GM11168 (cell line): ENCODE measurements around the gene PDIA5.

Experiments
- in situ Hi-C: fragments of 300-500 bp; cut with MboI; formaldehyde crosslinking; loops from one replicate; pipeline ENCODE4 v1.12.0; 2022; ENCODE audit warnings: low sequenced_read_pairs; ENCODE audit not compliant: unreplicated experiment

PDIA5 gene

DNA sequence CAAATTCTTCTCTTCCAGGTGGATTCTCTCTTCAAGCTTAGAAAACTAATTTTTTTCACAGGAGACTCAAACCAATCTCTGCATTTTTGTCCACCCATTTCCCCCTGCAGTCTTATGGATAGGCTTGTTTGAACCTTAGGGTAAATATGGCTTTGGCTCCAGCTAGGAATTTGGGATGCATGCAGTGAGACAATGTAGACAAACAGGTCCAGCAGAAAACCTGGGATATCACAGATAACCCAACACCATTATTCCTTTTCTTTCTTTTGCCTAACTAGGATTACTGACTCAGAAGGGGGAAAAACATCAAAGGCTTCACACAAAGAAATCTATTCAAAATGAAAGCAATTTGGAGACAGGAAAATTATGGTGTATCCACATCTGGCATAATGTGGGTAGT, 28.1 kb upstream of the PDIA5 start:
- in situ Hi-C loops = no loop called here

DNA sequence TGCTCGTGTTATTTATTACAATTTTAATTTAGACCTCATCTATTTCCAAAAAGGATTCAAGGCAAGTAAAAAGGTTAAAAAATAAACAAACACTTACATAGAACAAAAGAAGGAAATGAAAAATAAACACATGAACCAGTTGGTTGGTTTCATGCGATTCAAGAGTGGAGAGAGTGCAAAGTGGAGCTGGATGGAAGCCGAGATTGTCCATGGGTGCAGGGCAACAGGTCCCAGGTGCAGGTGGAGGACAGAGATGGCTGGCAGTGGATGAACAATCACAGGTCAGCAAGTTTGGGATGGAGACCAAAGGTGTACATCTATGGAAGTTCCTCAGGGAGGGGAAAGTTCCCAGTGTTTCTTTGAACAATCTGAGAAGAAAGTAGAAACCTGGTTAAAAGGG, 27.6 kb upstream of the PDIA5 start:
- in situ Hi-C loops = no loop called here

DNA sequence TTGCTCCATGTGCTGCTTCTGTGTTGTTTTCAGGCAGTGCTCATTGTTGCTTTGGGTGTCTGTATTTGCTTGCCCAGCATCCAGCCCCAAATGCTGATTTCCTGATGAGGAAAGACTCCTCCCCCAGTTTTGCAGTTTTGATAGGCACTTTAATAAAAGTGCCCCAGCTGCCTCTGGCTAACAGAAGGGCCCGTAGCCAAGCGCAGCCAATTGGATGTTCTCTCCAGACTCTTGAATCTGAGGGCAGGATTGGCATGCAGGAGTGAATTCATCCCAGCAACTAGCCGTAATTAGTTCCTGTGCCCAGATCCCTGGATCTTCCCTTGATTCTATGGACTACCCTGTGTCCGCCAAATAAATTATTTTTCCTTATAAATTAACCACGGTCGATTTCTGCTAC, 24.4 kb upstream of the PDIA5 start:
- in situ Hi-C loops = no loop called here

DNA sequence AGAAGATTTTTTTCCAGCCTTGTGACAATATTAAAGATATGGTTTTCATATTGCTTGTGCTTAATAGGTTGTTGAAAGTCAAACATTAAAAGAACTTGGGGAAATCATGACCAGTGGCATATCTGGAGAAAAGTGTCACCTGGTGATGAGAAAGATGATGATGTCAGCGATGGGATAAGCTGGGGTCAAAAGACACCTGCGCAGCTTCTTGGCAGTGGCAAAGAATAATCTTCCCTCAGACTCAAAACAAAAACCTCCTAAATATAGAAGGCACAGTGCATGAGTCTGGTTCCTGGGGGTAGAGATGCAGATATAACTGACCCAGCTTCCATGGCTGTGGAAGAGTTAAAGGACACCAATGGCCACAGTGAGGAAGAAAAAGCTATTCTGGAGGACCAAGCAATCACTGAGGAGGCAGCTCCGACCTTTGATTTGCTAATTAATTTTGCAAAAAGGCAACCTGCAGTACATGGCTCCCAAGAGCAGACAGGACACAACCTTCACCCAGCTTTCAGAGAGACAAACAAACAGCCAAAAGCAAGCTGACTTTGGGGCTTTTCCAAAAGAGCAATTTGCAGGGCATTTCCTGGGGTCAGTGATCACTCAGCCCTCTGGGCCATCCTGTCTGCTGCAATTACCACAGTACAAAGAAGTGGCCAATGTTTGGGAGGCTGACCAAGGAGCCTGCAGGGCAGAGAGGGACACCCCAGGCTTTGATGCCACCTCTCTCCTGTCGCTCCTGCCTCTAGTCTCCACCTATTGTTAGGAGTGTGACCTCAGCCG, 21.7 kb upstream of the PDIA5 start:
- in situ Hi-C loops = no loop called here

DNA sequence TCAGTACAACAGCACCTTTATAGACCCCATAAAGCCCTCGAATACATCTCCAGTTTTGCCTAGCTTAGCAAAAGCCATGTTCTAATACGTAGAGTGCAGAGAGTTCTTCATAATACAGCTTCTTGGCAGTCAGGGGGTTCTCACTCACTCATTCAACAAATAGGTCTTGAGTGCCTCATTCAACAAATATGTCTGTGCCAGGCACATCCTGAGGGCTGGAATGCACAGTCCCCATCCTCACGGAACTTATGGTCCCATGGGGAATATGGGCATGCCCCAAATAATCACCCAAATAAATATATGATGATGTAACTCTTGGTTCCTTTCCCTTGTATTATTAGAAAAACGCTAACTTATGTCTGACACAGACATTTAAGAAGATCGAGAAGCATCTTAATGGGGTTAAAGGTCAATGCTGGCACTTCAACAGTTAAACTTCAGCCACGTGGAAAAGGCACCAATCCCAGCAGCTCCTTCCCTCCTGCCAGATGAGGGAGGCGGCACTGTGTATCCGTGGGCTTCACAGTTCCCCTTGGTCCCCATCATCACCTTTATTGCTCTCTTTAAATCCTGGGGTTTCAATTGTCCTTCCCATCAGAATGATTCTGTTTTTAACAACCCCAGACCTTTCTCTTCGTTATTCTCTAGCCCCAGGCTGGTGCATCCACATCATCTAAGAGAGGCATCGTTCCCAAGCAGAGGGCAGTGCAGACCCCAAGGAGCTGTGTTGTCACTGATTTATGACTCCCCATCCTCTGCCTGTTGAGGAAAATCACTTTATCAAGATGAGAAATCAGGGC, 20.4 kb upstream of the PDIA5 start:
- in situ Hi-C loops = no loop called here

DNA sequence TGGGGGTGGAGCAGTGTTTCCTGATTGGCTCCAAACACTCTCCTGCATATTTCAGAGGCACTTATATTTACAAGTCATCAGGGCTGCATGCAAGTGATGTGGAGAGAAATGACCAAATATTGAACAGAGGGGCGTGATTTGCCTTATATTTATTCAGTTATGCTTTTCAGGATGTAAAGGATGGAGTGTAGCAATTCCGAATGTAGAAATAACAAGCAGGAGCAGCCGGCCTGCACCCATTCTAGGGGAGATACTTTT, 19.8 kb upstream of the PDIA5 start:
- in situ Hi-C loops = no loop called here

DNA sequence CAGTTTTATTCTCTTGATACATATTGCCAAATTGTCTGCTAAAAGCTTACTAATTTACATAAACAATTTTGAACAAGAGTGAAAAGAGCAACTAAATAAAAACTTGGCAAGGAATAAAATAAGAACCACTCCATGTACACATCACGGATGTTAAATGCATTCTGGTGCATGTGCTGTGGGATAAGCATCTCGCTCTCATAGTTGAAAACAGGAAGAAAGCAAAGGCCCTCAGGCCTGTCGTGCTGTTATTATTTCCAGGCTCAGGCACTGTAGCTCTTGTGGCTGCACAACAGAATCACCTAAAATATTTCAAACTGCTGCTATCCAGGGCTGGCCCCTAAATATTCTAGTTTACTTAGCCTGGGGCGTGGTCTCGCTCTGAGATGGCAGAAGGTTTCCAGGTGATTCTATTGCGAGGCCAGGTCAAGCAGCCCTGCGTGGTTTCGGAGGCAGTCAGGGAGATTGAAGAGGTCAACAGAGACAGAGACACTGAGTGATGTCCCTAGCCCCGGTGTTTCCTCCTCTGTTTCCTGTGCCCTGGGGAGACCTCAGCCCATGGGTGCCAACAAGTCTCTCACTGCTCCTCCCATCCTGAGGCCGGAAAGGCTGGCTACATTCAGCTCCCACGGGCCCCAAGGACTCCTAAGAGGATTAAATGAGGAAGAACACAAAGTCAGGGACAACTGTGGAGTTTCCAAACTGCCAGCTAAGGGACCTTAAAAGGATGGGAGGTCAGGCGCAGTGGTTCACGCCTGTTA, 18.2 kb upstream of the PDIA5 start:
- in situ Hi-C loops = no loop called here

DNA sequence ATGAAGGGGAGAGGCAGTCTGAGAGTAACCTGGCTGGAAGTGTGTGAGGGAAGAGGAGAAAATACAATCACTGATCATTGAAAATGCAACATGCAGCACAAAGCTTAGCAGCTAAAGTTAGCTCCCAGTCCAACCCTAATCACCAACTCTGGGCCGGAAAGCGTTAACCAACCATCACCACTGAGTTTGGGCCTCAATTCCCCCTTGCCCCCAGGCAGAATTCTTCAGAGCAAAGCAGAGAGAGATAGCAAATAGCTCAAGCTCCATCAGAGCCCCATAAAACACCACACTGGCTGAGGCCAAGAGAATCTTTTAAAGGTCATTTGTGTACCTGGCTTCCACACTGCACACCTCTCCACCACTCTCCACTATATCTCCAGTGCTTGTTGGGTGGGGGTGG, 16.2 kb upstream of the PDIA5 start:
- in situ Hi-C loops = no loop called here

DNA sequence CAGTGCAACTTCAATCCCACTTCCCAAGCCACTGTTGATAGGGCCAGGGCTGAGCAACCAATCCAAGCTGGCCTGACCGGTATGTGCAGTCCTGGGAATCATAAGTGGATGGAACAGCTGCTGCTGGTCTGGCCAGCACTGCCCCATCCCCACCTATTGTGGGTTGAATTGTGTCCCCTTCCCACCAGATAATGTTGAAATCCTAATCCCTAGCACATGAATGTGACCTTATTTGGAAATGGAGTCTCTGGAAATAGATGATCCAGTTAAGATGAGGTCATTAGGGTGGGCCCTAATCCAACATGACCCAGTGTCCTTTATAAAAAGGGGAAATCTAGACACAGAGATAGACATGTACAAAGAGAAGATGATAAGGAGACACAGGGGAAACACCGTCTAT, 13.7 kb upstream of the PDIA5 start:
- in situ Hi-C loops = no loop called here

DNA sequence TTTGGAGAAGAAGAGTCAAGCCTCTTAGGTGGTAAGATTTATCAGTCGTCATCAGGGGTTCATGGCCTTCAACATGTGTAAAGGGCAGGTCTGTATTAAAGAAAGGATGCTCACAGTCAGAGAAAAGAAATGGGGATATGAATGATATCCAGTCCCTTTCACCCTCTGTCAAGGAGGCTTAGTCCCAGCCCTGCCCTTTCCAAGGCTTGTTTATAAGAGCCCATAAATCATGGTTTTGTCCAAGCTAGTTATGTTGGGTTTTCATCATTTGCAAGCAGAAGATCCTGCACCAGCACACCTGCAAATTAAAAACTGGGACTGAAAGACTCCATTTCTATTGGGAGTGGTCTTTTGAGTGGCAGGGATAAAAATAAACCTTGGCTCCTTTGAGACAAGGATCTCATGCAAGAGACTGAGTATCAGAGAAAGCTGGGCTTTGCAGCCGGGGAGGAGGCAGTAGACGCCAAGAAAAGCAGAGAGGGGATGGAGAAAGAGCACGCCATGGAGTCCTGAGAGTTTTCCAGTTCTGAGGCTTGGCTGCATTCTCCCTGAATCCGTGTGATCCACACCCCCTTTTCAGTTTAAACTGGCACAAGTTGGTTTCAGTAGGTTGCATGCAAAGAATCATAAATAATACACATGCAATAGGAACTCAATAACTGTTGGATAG, 12.6 kb upstream of the PDIA5 start:
- in situ Hi-C loops = no loop called here

DNA sequence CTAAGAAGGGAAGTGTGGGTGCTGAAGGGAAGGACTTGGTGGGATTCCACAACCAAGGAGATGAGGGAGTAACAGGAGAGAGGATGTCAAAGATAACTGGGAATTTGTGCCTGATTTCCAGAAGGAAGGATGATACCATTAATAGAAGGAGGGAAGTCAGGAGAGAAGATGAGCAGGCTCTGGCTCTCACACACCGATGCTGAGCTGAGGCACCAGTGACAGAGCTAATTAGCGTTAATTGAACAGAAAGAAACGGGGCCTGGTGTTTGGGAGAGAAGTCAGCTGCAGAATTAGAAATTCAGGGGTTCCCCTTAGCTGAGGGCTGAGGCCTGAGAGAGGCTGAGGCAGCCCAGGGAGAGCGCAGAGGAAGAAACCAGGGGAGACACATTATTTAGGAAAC, 11.9 kb upstream of the PDIA5 start:
- in situ Hi-C loops = no loop called here

DNA sequence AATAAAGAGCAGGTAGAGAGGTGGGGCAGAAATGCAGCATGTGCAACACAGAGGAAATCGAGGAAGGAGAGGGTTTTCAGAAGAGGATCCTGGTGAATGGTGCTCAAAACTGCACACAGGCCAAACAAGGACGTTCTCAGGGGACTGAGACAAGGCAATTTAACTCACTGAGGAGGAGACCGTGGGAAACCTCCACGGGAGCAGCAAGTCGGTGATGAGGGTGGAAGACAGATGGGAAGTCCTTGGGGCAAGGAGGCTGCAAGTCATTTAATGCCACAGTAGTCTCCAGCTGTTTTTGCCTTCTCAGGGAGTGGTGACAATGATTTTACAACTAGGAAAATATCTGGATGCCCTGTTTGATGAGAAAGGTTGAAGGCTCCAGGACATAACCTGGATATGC, 11.5 kb upstream of the PDIA5 start:
- in situ Hi-C loops = no loop called here

DNA sequence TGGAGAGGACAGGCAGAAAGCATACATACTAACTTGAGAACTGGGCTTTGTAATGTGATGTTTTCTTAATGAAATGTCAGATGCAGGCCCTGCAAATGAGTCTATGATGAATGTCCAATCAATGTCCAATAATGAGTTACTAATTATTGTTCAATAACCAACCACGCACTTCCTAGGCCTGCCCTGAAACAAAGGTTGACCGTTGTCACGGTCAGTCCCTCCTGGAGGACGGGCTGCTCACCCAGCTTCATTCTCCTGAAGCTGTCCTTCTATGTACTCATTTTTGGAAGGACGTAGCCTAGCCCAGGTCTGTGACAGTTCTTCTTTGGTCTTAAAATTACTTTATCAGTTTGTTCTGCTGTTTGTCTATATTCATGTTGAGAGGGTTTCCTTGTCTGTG, 8.3 kb upstream of the PDIA5 start:
- in situ Hi-C loops = no loop called here

DNA sequence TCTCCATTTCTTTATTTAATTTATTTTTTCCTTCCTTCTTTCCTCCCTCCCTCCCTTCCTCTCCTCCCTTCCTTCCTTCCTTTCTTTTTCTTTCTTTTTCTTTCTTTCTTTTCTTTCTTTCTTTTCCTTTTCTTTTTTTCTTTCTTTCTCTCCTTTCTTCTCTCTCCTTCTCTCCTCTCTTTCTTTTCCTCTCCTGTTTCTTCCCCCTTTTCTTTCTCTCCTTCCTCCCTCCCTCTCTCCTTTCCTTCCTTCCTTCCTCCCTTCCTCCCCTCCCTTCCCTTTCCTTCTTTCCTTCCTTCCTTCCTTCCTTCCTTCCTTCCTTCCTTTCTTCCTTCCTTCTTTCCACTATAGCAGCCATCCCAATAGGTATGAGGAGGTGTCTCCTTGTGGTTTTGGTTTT, 6.8 kb upstream of the PDIA5 start:
- in situ Hi-C loops = no loop called here

DNA sequence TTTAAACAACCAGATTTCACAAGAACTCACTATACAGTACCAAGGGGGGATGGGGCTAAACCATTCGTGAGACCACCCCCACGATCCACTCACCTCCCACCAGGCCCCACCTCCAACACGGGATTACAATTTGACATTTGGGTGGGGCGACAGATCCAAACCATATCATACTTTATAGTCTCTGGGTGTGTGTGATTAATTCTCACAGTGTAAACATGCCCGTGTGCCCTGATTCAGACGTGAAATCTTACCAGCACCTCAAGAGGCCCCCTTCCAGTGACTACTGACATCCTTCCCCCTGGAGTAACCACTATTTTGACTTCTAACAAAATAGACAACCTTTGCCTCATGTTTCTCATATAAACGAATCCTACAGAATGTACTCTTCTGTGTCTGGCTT, 5.0 kb upstream of the PDIA5 start:
- in situ Hi-C loops = no loop called here

DNA sequence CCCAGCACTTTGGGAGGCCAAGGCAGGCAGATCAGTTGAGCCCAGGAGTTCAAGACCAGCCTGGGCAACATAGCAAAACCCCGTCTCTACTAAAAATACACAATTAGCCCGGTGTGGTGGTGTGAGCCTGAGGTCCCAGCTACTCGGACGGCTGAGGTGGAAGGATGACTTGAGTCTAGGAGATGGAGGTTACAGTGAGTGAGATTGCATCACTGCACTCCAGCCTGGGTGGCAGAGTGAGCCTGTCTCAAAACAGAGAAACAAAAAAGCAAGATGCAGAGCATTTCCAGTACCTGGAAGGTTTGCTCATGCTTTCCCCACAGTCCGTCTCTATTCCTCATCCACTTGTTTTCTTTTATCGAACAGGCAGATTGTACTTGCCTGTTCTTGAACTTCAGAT, 3.8 kb upstream of the PDIA5 start:
- in situ Hi-C loops = no loop called here

DNA sequence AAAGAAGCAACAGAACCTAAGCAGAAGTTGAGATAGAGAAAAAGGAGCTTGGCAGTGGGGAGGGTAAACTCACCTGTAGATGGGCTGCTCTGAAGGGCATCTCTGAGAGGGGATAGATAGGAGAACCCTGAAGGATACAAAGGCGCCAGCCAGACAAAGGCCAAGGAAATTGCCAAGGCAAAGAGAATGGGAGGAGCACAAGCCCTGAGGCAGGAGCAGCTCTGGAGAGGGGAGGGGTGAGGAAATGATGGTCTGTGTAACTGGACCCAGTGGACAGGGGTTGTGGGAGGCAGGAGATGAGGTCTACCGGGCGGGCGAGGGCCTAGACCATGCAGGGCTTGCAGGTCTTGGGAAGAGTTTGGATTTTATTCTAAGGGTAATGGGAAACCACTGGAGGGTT, 2.3 kb upstream of the PDIA5 start:
- in situ Hi-C loops = no loop called here

DNA sequence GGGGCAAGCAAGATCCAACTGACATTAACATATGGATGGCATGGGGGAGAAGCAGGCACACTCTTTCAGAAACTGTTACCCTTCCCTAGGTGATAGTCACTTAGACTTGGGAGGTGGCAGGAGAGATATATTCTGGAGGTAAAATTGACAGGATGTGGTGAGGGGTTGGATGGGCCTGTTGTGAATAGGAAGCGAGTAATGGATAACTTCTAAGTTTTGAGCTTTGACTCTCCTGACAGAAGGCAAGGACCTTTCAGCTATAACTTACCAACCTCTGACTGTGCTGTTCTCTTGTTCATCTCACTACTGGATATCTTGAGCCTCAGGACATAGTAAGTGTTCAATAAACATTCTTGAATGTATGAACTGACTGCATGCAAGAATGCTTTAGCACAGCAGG, 1.9 kb upstream of the PDIA5 start:
- in situ Hi-C loops = no loop called here

DNA sequence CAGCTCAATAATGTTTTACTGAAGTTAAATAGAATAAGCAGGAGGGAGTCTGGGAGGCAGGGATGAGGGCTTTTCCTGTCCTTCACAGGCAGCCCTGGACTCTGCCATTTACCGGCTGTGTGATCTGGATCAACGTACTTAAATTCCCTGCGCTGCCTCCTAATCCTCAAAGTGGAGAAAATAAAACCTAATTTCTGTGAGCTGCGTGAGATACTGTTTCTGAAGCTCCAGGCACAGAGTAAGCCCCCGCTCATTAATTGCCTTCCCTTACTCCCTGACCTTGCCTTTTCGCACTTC, 278 bp upstream of the PDIA5 start:
- in situ Hi-C loops = no loop called here

DNA sequence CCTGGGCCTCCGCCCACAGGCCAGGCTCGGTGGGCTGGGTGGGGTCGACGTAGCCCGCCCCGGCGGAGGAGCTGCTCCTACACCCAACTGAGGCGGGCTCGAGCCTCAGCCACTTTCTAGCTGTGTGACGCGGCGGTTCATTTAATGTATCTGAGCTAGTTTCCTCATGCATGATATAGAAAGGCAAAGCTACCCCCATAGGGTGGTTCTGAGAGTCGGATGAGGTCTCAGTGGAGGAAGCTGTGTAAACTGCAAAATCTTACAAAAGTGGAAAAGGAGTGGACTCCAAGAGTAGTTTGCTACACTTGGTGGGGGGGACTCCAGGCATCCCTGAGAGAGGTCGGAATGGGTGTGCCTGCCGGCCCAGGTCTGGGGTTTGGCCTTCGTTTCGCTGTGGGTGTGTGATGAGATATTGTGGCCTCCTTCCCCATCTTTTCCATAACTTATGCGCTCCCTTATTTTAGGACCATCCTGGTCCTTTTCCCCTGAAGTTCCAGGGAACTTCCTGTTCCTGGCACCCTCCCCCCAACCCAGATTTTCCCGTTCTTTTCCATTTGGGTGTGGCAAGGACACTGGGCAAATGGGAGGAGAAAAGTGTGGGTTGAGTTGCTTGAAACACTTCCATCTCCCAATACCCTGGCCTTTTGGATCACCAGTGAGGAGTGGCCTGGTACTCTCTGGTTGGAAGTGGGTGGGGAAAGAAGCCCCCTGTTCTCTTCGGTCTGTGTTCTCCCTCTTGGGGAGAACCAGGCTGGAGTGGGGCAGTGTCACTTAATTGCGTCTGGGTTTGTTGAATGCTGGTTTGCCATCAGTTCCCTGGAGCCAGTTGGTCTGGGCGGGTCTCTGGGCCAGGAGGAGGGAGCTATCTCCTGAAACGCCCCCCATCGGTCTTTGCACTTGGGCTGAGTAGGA, 1.1 kb downstream of the PDIA5 start:
- in situ Hi-C loops = no loop called here
